HL-60 (cell line): ENCODE results near the gene MIB1.

Experiments
- GABPA ChIP-seq: IDR thresholded peaks from 2 replicates; pipeline ENCODE4 v1.6.1; 2012; ENCODE audit warnings: low read depth
- POLR2AphosphoS5 ChIP-seq: IDR thresholded peaks from 2 replicates; pipeline ENCODE4 v1.6.1; 2012; ENCODE audit warnings: low read depth
- SPI1 ChIP-seq: IDR thresholded peaks from 2 replicates; pipeline ENCODE4 v1.6.1; 2012; ENCODE audit warnings: low read depth, mild to moderate bottlenecking, borderline replicate concordance
- TF ChIP-seq, protein P1 (sequence below): IDR thresholded peaks from one replicate; pipeline ENCODE4 v1.5.1; 2011; ENCODE audit warnings: low read length, control low read depth, inconsistent platforms; ENCODE audit not compliant: insufficient read depth
- TF ChIP-seq, protein P2 (sequence below): IDR thresholded peaks from 2 replicates; pipeline ENCODE4 v1.6.1; 2012; ENCODE audit warnings: low read depth; ENCODE audit not compliant: insufficient replicate concordance

GRCh38 chr18:21701621-21702020, 39.0 kb upstream of the MIB1 start:
- TF ChIP-seq POLR2AphosphoS5 = no peak
- TF ChIP-seq, protein P1, sequence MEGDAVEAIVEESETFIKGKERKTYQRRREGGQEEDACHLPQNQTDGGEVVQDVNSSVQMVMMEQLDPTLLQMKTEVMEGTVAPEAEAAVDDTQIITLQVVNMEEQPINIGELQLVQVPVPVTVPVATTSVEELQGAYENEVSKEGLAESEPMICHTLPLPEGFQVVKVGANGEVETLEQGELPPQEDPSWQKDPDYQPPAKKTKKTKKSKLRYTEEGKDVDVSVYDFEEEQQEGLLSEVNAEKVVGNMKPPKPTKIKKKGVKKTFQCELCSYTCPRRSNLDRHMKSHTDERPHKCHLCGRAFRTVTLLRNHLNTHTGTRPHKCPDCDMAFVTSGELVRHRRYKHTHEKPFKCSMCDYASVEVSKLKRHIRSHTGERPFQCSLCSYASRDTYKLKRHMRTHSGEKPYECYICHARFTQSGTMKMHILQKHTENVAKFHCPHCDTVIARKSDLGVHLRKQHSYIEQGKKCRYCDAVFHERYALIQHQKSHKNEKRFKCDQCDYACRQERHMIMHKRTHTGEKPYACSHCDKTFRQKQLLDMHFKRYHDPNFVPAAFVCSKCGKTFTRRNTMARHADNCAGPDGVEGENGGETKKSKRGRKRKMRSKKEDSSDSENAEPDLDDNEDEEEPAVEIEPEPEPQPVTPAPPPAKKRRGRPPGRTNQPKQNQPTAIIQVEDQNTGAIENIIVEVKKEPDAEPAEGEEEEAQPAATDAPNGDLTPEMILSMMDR = no peak
- TF ChIP-seq, protein P2, sequence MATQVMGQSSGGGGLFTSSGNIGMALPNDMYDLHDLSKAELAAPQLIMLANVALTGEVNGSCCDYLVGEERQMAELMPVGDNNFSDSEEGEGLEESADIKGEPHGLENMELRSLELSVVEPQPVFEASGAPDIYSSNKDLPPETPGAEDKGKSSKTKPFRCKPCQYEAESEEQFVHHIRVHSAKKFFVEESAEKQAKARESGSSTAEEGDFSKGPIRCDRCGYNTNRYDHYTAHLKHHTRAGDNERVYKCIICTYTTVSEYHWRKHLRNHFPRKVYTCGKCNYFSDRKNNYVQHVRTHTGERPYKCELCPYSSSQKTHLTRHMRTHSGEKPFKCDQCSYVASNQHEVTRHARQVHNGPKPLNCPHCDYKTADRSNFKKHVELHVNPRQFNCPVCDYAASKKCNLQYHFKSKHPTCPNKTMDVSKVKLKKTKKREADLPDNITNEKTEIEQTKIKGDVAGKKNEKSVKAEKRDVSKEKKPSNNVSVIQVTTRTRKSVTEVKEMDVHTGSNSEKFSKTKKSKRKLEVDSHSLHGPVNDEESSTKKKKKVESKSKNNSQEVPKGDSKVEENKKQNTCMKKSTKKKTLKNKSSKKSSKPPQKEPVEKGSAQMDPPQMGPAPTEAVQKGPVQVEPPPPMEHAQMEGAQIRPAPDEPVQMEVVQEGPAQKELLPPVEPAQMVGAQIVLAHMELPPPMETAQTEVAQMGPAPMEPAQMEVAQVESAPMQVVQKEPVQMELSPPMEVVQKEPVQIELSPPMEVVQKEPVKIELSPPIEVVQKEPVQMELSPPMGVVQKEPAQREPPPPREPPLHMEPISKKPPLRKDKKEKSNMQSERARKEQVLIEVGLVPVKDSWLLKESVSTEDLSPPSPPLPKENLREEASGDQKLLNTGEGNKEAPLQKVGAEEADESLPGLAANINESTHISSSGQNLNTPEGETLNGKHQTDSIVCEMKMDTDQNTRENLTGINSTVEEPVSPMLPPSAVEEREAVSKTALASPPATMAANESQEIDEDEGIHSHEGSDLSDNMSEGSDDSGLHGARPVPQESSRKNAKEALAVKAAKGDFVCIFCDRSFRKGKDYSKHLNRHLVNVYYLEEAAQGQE = no peak
- TF ChIP-seq SPI1 = no peak
- TF ChIP-seq GABPA = no peak
